Ascending aorta (tissue), 2 donors: ENCODE measurements around the gene MOGAT1. TPM values are rescaled to one million over a fixed set of nuclear protein-coding genes. Genes with fewer than 3 reads are reported as not detected.

Source experiments
- DNase-seq, 2 donors: peaks; one replicate each; pipeline ENCODE4 v3.0.0-alpha.2; 2019; ENCODE audit warnings: low spot score in 2 of 2
- H3K27ac ChIP-seq, 2 donors: fragments of 200-600 bp; sonication (generic); one replicate each; pipeline ENCODE4 v1.5.1; 2016 to 2017; ENCODE audit warnings: mild to moderate bottlenecking in 1 of 2
- H3K27me3 ChIP-seq: fragments of 200-600 bp; sonication (generic); one replicate; pipeline ENCODE4 v1.5.1; 2017
- H3K36me3 ChIP-seq, 2 donors: fragments of 200-600 bp; sonication (generic); one replicate each; pipeline ENCODE4 v1.5.1; 2016
- H3K4me1 ChIP-seq, 2 donors: fragments of 200-600 bp; sonication (generic); one replicate each; pipeline ENCODE4 v1.5.1; 2016 to 2017; ENCODE audit warnings: mild to moderate bottlenecking in 1 of 2
- H3K4me3 ChIP-seq, 2 donors: fragments of 200-600 bp; sonication (generic); one replicate each; pipeline ENCODE4 v1.5.1; 2016 to 2017; ENCODE audit warnings: mild to moderate bottlenecking in 1 of 2
- H3K9me3 ChIP-seq, 2 donors: fragments of 200-600 bp; sonication (generic); one replicate each; pipeline ENCODE4 v1.5.1; 2016
- CTCF ChIP-seq, 3 experiments: fragments of 200-600 bp in 2 of 3; fragments of 450-650 bp in 1 of 3; sonication (generic) in 2 of 3; IDR thresholded peaks; one replicate each; pipeline ENCODE4 v1.5.1; 2016 to 2019; ENCODE audit warnings: antibody characterized with exemption in 3 of 3, mild to moderate bottlenecking in 1 of 3, moderate library complexity in 1 of 3
- intact Hi-C: fragments of 100-400 bp; cut with DNase I; formaldehyde crosslinking; loops from one replicate; pipeline ENCODE4 v1.15.1; 2023
- total RNA-seq: library from RNA; depleted of rRNA; stranded (reverse); fragments of >200 nt; gene quantifications from one replicate; pipeline ENCODE4 v1.1.0, GENCODE V29; 2016

The MOGAT1 gene
- total RNA-seq, 1 donor from 2014 or later: not detected

- H3K27ac ChIP-seq: no peak overlapping the region
- peaks cover 3 to 11% of the 10 kb centered on the region in 2 donors for H3K4me1 ChIP-seq
- TF ChIP-seq CTCF (IDR thresholded peaks at IDR 0.05): no peak
- H3K27me3 ChIP-seq: no peaks in the 10 kb centered on the region
- no peaks in the 10 kb centered on the region for H3K9me3 ChIP-seq
- peaks cover 8 to 12% of the 10 kb centered on the region in 2 donors for H3K36me3 ChIP-seq
- intact Hi-C loops: loop anchor here (10.0 kb wide), 1 partner anchor 1293 kb away; the partner anchor contains the start of gene WDFY1
- H3K4me3 ChIP-seq: no peak overlapping the region
- DNase-seq: no peak
Measured at GRCh38 chr2:222651718-222652418, 19.6 kb upstream of the MOGAT1 start.

DNA sequence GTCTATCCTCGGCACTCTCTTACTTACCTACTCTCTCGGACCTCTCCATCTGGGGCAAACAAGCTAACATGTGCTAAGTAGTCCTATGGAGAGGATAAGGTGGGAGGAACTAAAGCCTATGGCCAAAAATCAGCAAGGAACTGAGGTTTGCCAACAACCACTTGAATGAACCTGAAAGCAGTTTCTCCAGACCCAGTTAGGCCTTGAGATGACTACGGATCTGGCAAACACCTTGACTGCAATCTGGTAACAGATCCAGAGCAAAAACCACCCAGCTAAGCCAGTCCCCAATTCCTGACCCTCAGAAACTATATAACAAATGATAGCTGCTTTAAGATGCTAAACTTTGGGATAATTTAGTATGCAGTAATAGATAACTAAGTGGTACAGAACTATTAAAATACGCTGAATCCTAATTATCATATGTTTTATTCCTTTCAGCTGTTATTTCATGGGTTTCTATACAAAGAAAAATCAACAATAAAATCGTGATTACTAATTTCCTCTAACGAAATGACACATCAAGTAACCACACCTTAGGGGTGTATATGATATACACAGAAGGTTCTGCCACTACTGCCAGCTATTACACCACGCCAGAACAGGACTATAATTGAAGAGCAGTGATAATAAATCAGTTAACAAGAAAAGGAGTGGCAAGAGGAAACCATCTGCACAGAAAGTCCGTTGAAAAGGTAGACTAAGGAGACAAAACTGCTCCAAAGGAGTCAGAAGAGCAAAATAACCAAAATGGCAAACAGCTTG is 18.8 kb upstream of the MOGAT1 start:
- Histone ChIP-seq H3K27ac (no peak overlapping the region), H3K9me3 (no peaks in the 10 kb centered on the region), H3K4me1 (peaks cover 3 to 12% of the 10 kb centered on the region in 2 donors), H3K4me3 (no peak overlapping the region), H3K36me3 (peaks cover 4 to 7% of the 10 kb centered on the region in 2 donors), H3K27me3 (no peaks in the 10 kb centered on the region)
- no peak for TF ChIP-seq CTCF (IDR thresholded peaks at IDR 0.05)
- no peak for DNase-seq
- intact Hi-C loops: loop anchor here (10.0 kb wide), 1 partner anchor 1292 kb away; the partner anchor contains the start of gene WDFY1

DNA sequence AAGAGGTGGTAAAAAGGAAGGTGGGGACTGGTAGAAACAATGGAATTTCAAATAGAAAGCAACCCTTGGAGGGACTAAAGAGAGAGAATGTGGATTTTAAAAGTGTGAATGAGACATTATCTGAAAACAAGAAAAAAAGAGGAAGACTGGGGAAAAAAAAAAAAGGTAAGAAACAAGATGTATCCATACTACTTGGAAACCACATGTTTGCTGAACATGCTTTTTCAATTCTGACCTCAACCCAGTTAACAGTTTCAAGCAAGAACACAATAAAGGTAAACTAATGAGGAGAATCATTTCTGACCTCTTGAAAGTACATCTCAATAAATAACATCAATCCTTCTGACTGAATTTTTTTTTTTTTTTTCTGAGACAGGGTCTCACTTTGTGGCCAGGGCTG is 18.2 kb upstream of the MOGAT1 start:
- no peak for TF ChIP-seq CTCF (IDR thresholded peaks at IDR 0.05)
- Histone ChIP-seq H3K4me3 (no peak overlapping the region), H3K27me3 (no peaks in the 10 kb centered on the region), H3K36me3 (peaks cover 0 to 4% of the 10 kb centered on the region in 2 donors), H3K4me1 (peaks cover 3 to 12% of the 10 kb centered on the region in 2 donors), H3K9me3 (no peaks in the 10 kb centered on the region), H3K27ac (no peak overlapping the region)
- intact Hi-C loops: loop anchor here (10.0 kb wide), 1 partner anchor 1292 kb away; the partner anchor contains the start of gene WDFY1
- no peak for DNase-seq

GRCh38 chr2:222655787-222656525 is 15.5 kb upstream of the MOGAT1 start, which contains the start of gene FARSB:
Gene FARSB (minus strand): TSS chr2:222656092. CDS start chr2:222656073, 19 bp downstream.
- H3K4me3 ChIP-seq: peak within 1 kb of the TSS; percentile 68 to 88
- no peak for TF ChIP-seq CTCF (IDR thresholded peaks at IDR 0.05)
- H3K4me1 ChIP-seq: peaks cover 3 to 12% of the 10 kb centered on the region in 2 donors
- H3K27ac ChIP-seq: peak within 1 kb of the TSS; percentile 82 to 85
- intact Hi-C loops: loop anchor here (1.0 to 10.0 kb wide), 2 partner anchors 204 to 1289 kb away; partner anchors contain the start of gene WDFY1
- peak; percentile 65 to 96 for DNase-seq
- no peaks in the 10 kb centered on the region for H3K36me3 ChIP-seq
- no peaks in the 10 kb centered on the region for H3K9me3 ChIP-seq
- H3K27me3 ChIP-seq: no peaks in the 10 kb centered on the region
